ENCODE results near the gene SP2.
"Not testable (repeated sequence)": the region's sequence is repeated elsewhere in the genome, so short reads cannot be mapped to it uniquely, and the experiment has no call there.

The SP2 gene

GRCh38 chr17:47924785-47925677 is 29.0 kb downstream of the SP2 start:
- DNase-seq: no peak

- no peak for DNase-seq
Measured at GRCh38 chr17:47925678-47925988, 29.6 kb downstream of the SP2 start.

- DNase-seq: no peak
Measured at GRCh38 chr17:47927821-47928400, 31.9 kb downstream of the SP2 start.

- DNase-seq: no peak
Measured at GRCh38 chr17:47928415-47928814, 32.4 kb downstream of the SP2 start.

- DNase-seq: no peak
Measured at GRCh38 chr17:47929218-47930000, 33.4 kb downstream of the SP2 start.

- DNase-seq: no peak
Measured at GRCh38 chr17:47931848-47932247, 35.8 kb downstream of the SP2 start.

GRCh38 chr17:47934856-47935255 is 38.8 kb downstream of the SP2 start:
- DNase-seq: no peak

GRCh38 chr17:47935468-47935867 is 39.4 kb downstream of the SP2 start:
- DNase-seq: not testable (repeated sequence)

GRCh38 chr17:47935961-47936360 is 39.9 kb downstream of the SP2 start:
- no peak for DNase-seq

- DNase-seq: no peak
Measured at GRCh38 chr17:47937941-47938340, 41.9 kb downstream of the SP2 start.

- peak; percentile 99 for DNase-seq
Measured at GRCh38 chr17:47941246-47942095, 45.4 kb downstream of the SP2 start, which contains the start of gene PNPO. Gene PNPO (plus strand): TSS chr17:47941571. CDS start chr17:47941676, 105 bp downstream.

- DNase-seq: no peak
Measured at GRCh38 chr17:47942096-47942510, 46.1 kb downstream of the SP2 start.

GRCh38 chr17:47942568-47942967 is 46.5 kb downstream of the SP2 start:
- DNase-seq: no peak

- peak; percentile 48 for DNase-seq
Measured at GRCh38 chr17:47945080-47945479, 49.0 kb downstream of the SP2 start.

- DNase-seq: no peak
Measured at GRCh38 chr17:47945529-47946508, 49.8 kb downstream of the SP2 start.

- DNase-seq: no peak
Measured at GRCh38 chr17:47946516-47946915, 50.5 kb downstream of the SP2 start.

- DNase-seq: peak; percentile 90
Measured at GRCh38 chr17:47946929-47947397, 50.9 kb downstream of the SP2 start.

GRCh38 chr17:47948706-47949196 is 52.7 kb downstream of the SP2 start:
- no peak for DNase-seq

- DNase-seq: peak; percentile 85
Measured at GRCh38 chr17:47949197-47949759, 53.2 kb downstream of the SP2 start.

GRCh38 chr17:47949946-47950345 is 53.9 kb downstream of the SP2 start:
- no peak for DNase-seq

GRCh38 chr17:47950448-47950847 is 54.4 kb downstream of the SP2 start:
- DNase-seq: no peak

All from activated CD4-positive, alpha-beta T cell treated with anti-CD3 and anti-CD28 coated beads, Interleukin-10, Interleukin-2, amounts not matched to agents 100 ng/mL and 50 ng/mL, durations not matched to agents 16 hours and 8 hours (primary cell).